GM19463 (cell line): Measurements from ENCODE around the gene SLCO2A1.

ENCODE experiments used
- ATAC-seq: cut with Tn5 transposase; IDR thresholded peaks from one replicate; pipeline ENCODE4 v1.9.1; 2021; ENCODE audit warnings: mild to moderate bottlenecking, moderate library complexity; ENCODE audit not compliant: unreplicated experiment

Gene SLCO2A1

GRCh38 chr3:134035836-134036235, 6.1 kb upstream of the SLCO2A1 start:
- no peak for ATAC-seq

- ATAC-seq = no peak
Observed at GRCh38 chr3:134034005-134034785, 4.5 kb upstream of the SLCO2A1 start.

GRCh38 chr3:134033315-134033996, 3.7 kb upstream of the SLCO2A1 start:
- no peak for ATAC-seq

- ATAC-seq = no peak
Observed at GRCh38 chr3:134031348-134031915, 1.7 kb upstream of the SLCO2A1 start.

- ATAC-seq = no peak
Observed at GRCh38 chr3:134030379-134031347, 938 bp upstream of the SLCO2A1 start.

- ATAC-seq = no peak
Observed at GRCh38 chr3:134029256-134029733, 430 bp downstream of the SLCO2A1 start.

GRCh38 chr3:134028486-134029255, 1.1 kb downstream of the SLCO2A1 start:
- no peak for ATAC-seq

- no peak for ATAC-seq
Observed at GRCh38 chr3:134027631-134028030, 2.1 kb downstream of the SLCO2A1 start.

- no peak for ATAC-seq
Observed at GRCh38 chr3:134020135-134020680, 9.5 kb downstream of the SLCO2A1 start.

- no peak for ATAC-seq
Observed at GRCh38 chr3:134018850-134019249, 10.9 kb downstream of the SLCO2A1 start.

- ATAC-seq = no peak
Observed at GRCh38 chr3:134018406-134018805, 11.3 kb downstream of the SLCO2A1 start.

GRCh38 chr3:134017490-134017889, 12.2 kb downstream of the SLCO2A1 start:
- no peak for ATAC-seq

- ATAC-seq = no peak
Observed at GRCh38 chr3:134014270-134014669, 15.5 kb downstream of the SLCO2A1 start.

- ATAC-seq = no peak
Observed at GRCh38 chr3:134013280-134013679, 16.4 kb downstream of the SLCO2A1 start.

GRCh38 chr3:134009345-134010000, 20.3 kb downstream of the SLCO2A1 start:
- ATAC-seq = no peak

- no peak for ATAC-seq
Observed at GRCh38 chr3:134008630-134009156, 21.0 kb downstream of the SLCO2A1 start.

GRCh38 chr3:134007819-134008218, 21.9 kb downstream of the SLCO2A1 start:
- ATAC-seq = no peak

- ATAC-seq = no peak
Observed at GRCh38 chr3:134004841-134005240, 24.9 kb downstream of the SLCO2A1 start.

GRCh38 chr3:134003066-134003465, 26.7 kb downstream of the SLCO2A1 start:
- ATAC-seq = no peak
